Stimulated activated CD4-positive, alpha-beta T cell treated with anti-CD3 and anti-CD28 coated beads, Interleukin-1b, Interleukin-23, amount 100 ng/mL, for 24 hours (primary cell): Measurements from ENCODE around the gene SMC4.

Source experiments
- DNase-seq, 4 experiments: peaks; one replicate each; pipeline ENCODE4 v3.0.0-alpha.2; 2020; ENCODE audit warnings: low read depth in 4 of 4, low spot score in 1 of 4

Gene SMC4

DNA sequence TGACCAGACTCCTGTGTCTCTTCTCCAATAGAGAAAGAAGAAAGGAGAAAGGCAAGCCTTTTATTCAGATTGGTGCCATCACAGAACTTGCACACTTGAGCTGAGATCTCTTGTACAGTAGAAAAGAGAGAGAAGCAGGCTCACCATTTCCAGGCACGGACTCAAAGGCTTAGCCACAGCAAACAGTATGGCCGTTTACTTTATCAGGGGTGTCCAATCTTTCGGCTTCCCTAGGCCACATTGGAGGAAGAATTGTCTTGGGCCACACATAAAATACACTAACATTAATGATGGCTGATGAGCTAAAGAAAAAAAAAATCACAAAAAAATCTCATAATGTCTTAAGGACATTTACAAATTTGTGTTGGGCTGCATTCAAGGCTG, 5.4 kb upstream of the SMC4 start:
- no peak for DNase-seq

GRCh38 chr3:160395297-160395696, 4.2 kb upstream of the SMC4 start:
- no peak for DNase-seq

DNA sequence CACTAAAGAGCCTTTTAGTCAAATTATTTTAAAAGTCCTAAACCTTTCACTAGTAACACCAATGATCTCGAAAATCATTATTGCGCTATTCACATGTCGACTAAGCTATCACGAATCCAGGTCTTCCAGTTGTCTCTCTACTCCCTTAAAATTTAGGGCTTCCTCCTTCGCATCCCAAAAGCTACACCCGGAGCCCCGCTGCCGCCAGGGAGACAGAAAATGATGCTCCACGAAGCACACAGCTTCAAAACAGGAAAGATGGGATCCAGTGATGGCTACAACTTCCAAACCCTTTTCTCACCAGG, 678 bp upstream of the SMC4 start:
- DNase-seq: no peak

DNA sequence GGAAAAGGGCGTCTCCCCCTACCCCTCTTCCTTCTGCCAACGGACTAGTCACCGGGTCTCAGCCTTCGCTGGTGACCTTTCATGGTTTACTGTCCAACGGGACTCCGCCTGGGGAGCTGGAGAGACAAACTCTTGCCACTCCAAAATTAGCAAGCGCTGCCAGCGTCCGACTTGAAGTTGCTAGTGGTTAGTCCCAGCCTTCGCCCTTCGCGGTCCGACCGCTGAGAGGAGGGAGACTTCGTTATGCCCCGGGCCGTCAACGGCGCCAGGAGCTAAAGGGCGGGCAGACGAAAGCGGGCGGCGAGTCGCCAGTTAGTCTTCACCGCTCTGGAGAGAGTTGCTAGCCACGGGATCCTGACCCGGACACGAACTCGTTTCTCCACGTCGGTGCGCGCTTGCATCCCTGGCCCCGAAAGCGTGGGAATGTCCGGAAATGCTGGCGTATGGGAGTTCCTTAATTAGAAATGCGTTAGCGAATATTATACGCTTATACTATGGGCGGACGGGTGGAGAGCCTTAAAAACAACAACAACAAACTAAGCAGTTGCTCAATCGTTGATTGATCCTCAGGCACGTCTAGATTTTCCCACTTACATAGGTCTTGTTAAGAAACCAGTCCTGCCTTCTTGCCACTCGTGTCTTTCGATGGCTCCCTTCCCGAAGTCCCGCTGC, 716 bp downstream of the SMC4 start:
- DNase-seq: peak in 3 of 4 experiments; percentile 8 to 14 (median 13)

DNA sequence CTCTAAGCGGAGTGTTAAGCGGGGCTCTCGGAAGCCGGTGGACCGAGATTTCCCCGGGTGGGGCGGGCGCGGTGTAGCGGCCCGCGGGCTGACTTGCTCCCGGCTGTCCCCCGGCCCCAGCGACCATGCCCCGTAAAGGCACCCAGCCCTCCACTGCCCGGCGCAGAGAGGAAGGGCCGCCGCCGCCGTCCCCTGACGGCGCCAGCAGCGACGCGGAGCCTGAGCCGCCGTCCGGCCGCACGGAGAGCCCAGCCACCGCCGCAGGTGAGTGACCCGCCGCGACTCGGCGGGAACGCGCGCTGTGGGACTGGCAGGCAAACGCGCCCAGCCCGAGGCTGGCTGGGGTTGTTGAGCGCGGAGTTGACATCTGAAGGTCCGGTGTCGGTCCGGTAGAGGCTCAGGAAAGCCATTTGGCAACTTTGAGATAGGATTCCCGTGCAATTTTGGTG, 1.3 kb downstream of the SMC4 start:
- peak in 1 of 4 experiments; percentile 3 for DNase-seq

DNA sequence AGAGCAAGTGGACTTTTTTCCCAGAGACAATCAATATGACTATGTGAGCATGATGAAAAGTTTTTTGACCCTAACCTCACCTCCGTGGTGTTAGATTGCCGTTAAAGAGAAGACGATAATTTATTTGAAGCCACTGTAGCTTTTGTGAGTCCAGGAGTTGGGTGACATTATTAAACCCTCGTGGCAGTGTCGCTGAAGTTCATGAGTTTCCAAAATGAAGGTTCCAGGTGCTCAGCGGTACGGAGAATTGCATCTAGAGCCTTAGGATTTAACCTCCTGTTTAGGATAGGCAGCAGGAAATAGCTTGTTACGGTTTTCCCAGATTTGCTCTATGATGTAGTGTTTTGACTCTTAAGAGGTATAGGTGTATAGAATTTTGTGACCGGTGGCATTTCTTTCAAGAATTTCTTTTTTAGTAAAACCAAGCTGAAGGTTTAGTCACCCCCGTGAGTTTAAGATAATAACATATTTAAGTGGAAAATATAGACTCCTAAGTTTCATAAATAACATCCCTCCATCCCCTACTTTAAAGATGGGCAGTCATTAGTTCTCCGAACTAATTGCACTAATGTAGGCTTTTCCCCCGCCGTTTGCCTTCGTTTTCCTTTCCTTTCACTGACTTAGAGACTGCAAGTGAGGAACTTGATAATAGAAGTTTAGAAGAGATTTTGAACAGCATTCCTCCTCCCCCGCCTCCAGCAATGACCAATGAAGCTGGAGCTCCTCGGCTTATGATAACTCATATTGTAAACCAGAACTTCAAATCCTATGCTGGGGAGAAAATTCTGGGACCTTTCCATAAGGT, 2.0 kb downstream of the SMC4 start:
- DNase-seq: no peak

DNA sequence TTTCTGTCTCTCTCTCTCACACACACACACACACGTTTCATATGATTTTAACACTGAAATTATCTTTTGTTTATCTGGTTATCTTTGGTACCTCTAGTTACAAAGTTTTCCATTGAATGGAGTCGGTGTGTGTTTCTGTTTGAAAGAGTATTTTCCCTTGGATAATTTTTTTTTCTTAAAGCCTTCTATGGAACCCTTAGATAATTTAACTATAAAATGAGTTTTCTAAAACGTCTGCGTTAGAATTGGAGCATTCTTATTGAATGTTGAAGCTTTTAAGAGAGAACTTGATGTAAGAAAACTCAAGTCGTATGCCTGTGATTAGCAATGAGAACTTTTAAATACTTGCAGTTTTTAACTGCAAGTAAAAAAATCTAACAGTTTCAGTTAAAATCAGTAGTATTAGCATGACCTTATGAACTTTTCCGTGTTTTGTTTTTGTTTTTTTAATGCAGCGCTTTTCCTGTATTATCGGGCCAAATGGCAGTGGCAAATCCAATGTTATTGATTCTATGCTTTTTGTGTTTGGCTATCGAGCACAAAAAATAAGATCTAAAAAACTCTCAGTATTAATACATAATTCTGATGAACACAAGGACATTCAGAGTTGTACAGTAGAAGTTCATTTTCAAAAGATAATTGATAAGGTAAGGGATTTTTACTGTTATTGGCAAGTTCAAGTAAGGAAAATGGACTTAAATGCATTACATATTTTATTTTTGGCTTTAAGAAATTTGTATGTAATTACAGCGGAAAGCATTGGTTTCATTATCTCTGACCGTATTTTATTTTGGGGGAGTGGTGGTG, 3.0 kb downstream of the SMC4 start:
- DNase-seq: no peak

DNA sequence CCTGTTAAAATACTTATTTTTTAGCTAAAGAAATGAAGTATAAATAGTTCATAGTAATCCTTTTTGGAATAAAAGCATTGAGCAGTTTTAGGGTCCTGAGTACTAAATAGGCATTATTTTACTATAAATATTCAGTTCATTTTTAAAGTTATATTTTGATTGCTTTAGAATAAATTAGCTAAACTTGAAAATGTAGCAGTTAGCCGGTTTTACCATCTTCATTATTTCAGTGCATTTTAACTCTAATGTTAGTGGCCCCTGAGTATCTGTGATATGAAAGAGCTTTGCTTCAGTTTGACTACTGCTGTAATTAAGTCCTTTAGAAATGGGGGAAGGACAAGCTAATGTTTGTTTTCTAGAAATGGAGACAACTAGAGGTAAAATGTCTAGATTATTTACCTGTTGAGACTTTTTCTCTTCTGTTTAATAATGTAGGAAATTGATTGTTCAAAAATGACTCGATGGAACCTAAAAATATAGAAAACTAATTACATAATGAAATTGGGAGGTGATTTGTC, 3.6 kb downstream of the SMC4 start:
- no peak for DNase-seq

DNA sequence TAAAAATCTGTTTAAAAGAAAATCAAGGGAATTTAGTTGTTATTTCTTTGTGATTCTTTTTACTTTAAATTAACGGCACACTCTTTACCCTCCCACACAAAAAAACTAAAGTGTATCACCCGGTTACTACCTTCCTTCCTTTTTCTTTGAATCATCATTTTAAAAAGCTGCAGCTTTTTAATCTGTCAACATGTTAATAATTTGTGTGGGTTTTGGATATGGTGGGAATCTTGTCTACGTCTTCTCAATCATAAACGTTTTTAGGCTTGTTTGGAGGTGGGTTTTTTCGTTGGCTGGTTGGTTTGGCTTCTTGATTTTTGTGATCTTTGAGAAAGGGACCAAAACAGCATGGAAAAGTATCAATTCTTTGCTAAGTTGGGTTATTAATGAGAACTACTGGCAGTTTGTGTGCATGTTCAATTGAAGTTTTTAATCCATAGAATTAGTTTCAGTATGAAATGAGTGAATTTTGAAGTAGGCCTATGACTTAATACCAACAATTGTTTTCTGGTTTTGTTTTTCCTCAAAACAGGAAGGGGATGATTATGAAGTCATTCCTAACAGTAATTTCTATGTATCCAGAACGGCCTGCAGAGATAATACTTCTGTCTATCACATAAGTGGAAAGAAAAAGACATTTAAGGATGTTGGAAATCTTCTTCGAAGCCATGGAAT, 4.5 kb downstream of the SMC4 start:
- DNase-seq: no peak

- no peak for DNase-seq
These were observed 10.6 kb downstream of the SMC4 start for GRCh38 chr3:160409812-160410610.

DNA sequence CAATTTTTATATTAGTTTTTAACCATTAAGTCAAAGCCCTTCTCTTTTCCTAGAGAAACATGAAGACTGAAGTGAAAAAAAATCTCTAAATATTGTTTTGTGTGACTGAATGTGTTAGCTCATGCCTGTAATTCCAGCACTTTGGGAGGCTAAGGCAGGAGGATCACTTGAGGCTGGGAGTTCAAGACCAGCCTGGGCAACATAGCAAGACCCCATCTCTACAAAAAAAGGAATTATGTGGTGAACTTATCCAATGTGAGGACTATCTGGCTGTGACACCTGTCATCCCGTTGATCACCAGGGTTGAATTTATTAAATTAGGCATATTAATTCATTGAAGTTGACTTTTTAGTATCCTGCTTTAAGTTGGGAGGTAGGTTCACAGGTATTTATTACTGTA, 13.0 kb downstream of the SMC4 start:
- DNase-seq: no peak

GRCh38 chr3:160413613-160414248, 14.3 kb downstream of the SMC4 start:
- peak; percentile 28 to 39 (median 35) for DNase-seq

- no peak for DNase-seq
These were observed 17.9 kb downstream of the SMC4 start for GRCh38 chr3:160417311-160417710.

DNA sequence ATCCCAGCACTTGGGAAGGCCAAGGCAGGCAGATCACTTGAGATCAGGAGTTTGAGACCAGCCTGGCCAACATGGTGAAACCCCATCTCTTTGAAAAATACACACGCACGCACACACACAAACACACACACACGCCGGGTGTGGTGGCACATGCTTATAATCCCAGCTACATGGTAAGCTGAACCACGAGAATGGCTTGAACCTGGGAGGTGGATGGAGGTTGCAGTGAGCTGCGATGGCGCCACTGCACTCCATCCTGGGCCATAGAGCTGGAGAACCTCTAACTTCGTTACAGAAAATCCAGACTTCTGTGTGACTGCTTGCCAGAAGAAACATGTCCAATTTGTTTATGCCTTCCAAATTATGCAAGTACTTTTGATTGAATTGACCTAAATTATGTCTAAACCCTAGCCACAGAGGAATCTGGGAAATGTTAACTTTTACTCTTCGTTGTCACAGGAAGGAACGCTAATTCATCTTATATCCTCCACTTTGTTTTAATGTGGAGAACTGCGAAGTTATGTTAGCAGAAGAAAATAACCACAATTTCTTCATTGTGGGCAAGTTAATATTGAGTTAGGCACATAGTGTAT, 28.5 kb downstream of the SMC4 start:
- DNase-seq: no peak

GRCh38 chr3:160434071-160434470, 34.6 kb downstream of the SMC4 start:
- DNase-seq: no peak

DNA sequence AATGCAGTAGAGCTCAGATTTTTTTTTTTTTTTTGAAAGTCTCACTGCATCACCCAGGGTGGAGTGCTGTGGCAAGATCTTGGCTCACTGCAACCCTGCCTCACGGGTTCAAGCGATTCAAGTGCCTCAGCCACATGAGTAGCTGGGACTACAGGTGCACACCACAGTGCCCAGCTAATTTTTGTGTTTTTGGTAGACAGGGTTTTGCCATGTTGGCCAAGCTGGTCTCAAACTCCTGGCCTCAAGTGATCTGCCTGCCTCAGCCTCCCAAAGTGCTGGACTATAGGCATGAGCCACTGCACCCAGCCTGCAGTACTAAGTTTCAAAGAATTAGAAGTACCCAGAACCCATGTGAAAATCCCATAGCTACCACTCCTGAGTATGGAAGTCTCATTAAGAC, 35.6 kb downstream of the SMC4 start:
- DNase-seq: no peak

- no peak for DNase-seq
These were observed 36.3 kb downstream of the SMC4 start for GRCh38 chr3:160435747-160436146.

DNA sequence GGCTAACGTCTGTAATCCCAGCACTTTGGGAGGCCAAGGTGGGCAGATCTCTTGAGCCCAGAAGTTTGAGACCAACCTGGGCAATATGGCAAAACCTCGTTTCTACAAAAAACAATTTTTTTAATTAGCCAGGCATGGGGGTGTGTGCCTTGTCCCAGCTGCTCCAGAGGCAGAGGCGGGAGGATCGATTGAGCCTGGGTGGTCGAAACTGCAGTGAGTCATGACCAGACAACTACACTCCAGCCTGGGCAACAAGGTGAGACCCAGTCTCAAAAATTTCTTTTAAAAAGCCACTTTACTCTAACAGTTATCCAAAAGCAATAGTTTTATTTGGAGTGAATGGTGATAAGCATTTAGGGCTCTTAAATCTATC, 37.6 kb downstream of the SMC4 start:
- no peak for DNase-seq

GRCh38 chr3:160440687-160441086, 41.2 kb downstream of the SMC4 start:
- DNase-seq: no peak

GRCh38 chr3:160444411-160444810, 45.0 kb downstream of the SMC4 start:
- DNase-seq: no peak
